Esophagus squamous epithelium (tissue), 4 donors: ENCODE measurements around the gene CFAP20.

Source experiments
- CTCF ChIP-seq, 6 experiments: fragments of 450-650 bp in 4 of 6; fragments of 200-600 bp in 2 of 6; sonication (generic) in 2 of 6; IDR thresholded peaks; one replicate each; pipeline ENCODE4 v1.5.1; 2016 to 2019; ENCODE audit warnings: antibody characterized with exemption in 6 of 6, mild to moderate bottlenecking in 4 of 6, moderate library complexity in 4 of 6
- POLR2A ChIP-seq, 4 donors: fragments of 450-650 bp; IDR thresholded peaks; one replicate each; pipeline ENCODE4 v1.6.1; 2017; ENCODE audit warnings: antibody characterized with exemption in 4 of 4, mild to moderate bottlenecking in 4 of 4, moderate library complexity in 3 of 4

- TF ChIP-seq CTCF (IDR thresholded peaks at IDR 0.05) (no peak), POLR2A (IDR thresholded peaks at IDR 0.05) (no peak)
Measured at GRCh38 chr16:58086381-58087208, 42.6 kb downstream of the CFAP20 start.
